NCI-H1436 (cell line): ENCODE data around the gene VWA8.
"Not testable (repeated sequence)": the region's sequence is repeated elsewhere in the genome, so short reads cannot be mapped to it uniquely, and the experiment has no call there.

ENCODE experiments used
- DNase-seq: peaks from one replicate; lab custom pipeline; 2025; lab: John Stamatoyannopoulos, UW

Gene VWA8

DNA sequence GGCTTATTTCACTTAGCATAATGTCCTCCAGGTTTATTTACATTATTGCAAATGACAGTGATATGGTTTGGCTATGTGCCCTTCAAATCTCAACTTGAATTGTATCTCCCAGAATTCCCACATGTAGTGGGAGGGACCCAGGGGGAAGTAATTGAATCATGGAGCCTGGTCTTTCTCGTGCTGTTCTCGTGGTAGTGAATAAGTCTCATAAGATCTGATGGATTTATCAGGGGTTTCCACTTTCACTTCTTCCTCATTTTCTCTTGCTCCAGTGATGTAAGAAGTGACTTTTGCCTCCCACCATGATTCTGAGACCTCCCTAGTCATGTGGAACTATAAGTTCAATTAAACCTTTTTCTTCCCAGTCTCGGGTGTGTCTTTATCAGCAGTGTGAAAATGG, 109.6 kb downstream of the VWA8 start:
- no peak for DNase-seq

DNA sequence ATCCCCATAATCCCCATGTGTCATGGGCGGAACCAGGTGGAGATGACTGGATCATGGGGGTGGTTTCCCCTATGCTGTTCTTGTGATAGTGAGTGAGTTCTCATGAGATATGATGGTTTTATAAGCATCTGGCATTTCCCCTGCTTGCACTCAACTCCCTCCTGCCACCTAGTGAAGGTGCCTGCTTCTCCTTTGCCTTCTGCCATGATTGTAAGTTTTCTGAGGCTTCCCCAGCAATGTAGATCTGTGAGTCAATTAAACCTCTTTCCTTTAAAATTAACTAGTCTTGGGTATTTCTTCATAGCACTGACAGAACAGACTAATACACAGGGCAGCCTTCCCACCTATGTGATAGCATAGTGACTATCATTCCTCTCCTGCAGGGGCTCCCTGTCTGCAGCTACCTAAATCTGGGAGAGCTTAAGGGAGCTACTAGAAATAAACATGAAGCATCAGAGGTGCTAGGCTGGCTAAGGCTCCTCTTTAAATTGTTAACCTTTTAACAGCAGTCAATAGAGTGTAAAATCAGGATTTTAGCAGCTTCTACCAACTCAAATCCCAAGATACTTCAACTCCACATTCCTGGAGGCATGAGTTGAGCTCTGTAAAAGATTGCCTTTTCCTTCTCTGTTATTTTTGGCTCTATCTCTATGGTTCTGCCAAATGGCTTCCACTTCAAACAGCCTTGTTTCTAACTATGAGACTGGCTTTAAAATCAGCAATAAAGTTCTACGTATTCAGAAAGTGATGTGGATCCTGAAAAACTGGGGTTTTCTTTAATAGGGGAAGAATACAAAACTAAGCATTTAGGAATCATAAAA, 112.3 kb downstream of the VWA8 start:
- no peak for DNase-seq

DNA sequence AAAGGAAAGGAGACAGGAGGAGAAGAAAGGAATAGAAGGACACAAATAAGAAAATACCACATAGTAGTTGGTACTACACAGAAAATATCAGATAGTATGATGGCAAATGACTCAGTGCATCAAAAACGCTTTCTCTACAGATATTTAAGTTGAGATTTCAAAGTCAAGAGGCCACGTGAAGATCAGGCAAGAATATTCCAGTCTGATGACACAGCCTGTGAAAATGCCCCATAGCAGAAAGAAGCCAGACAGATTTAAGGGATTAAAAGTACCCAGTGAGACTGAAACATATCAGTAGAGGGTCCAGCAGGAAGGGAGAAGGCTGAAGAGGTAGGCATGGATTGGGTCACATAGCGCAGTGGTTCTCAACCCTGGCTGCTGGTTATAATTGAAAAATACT, 113.7 kb downstream of the VWA8 start:
- no peak for DNase-seq

DNA sequence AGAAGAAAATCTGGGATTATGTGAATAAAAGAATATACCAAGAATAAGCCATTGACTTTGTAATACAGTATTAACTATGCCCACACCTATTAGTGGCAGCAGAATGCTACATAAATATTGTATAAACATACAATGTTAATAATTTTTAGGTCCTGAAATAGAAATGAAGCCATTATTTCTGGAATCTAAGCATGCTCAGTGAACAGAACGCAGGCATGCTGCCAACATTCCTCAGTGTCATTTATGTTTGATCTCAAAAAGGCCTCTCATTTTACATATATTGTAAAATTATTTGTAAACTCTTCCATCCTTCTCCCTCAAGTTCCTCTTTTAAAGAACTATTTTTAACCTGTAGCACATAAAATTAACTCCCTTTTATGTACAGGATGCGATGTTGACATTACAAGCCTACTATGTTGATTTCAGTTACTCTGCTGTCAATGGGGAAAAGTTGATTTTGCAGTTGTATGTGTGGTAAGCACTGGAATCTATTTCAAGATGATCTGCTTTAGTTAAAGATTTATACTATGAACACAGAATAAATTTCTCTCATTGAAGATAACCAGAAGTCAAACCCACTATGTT, 118.8 kb downstream of the VWA8 start:
- no peak for DNase-seq

DNA sequence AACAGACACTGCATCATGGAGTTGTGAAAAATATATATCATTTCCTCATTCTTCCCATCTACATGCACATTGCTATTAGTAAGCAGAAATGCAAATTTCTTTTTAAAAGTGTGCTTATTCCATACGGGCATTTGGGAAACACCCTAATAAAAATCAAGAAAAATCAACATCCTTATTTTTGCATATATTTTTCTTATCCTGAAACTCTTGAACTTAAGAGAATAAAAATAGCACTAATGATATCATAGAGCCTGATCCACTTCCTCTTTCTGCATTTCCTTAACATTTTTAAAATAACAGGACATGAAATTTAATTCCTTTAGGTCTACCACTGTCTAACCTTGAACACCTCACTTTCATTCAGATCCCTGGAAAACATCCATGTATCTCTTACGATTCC, 123.3 kb downstream of the VWA8 start:
- no peak for DNase-seq

DNA sequence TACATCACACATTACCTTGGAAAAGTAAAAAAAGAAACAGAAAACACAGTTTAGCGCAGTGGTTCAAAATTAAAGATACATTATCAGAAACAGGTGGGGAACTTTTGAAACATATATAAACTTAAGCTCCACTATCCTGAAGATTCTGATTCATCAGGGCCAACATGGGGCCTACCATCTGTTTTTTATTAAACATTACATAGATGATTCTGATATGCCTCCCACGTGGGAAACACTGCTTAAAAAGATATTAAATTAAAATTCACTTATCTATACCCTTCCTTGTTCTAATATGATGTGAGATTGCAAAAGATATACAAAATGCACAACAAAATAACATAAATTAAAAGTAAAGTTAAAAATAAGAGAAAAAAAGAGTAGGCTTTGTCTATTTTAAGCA, 125.0 kb downstream of the VWA8 start:
- no peak for DNase-seq

DNA sequence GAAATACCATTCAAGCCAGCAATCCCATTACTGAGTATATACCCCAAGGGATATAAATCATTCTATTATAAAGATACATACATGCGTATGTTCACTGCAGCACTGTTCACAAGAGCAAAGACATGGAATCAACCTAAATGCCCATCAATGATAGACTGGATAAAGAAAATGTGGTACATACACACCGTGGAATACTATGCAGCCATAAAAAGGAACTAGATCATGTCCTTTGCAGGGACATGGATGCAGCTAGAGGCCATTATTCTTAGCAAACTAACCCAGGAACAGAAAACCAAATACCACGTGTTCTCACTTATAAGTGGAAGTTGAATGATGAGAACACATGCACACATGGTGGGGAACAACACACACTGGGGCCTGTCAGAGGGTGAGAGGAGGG, 126.2 kb downstream of the VWA8 start:
- DNase-seq: not testable (repeated sequence)

DNA sequence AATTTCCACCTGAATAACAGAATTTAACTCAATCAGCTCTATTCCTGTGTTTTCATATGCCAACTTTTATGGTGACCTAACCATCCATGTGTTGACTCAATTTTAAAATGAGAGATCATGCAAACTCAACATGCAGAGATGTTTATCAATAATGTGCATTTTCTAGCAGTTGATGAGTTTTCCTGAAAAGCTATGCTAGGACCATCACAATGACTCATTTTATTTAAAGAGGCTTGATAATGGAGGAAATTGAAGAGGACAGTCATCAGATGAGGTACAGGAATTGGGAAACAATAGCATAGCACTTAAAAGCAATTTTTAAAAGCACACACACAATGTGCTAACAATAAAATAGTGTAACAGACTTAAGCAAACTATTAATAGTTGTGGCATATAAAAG, 127.1 kb downstream of the VWA8 start:
- no peak for DNase-seq

DNA sequence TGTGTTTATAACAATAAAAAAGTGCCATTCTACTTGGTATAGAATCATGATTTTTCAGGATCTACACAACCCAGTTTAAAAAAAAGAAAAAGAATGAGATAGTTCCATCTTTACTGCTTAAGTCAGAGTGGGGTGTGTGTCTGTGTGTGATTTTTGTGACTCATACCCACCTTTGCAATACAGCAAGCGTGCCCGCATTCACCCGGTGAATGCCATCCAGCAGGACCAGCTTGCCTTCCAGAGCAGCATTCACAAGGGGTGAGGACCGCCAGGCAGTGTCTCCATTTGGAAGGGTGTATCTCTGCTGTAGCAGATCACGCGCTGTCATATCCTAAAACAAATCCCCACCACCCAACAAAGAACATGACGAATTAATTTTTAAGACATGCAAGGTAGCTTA, 127.7 kb downstream of the VWA8 start:
- no peak for DNase-seq

DNA sequence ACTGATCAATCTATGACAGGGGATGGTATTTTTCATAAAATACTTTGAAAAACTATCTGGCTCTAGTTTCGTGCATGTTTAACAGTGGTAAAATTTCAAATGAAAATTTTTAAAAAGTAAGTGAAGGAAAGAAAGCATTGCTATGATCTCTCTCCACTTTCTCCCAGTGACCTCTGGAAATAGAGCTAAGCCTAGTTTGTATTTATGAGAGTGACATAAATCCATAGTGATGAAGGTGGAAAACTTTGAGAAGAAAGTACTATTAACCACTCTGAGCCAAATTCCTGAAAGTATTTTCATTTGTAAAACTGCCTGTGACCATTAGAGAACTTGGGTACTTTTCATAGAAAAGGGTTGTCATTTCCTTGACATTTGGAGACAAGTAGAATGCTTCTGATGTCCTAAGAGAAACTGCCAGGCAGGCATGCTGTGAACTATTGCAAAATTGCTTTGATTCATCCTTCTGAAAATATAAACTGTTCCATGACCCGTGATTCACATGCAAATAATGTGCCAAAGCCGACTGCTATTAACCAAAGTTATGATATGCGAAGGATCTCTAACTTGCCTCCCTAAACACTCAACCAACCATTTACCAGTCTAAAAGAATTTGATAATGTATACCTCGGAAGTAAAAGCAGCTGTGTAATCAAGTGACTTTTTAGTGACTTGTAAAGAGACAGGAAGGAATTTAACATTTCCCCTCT, 133.2 kb downstream of the VWA8 start:
- no peak for DNase-seq

DNA sequence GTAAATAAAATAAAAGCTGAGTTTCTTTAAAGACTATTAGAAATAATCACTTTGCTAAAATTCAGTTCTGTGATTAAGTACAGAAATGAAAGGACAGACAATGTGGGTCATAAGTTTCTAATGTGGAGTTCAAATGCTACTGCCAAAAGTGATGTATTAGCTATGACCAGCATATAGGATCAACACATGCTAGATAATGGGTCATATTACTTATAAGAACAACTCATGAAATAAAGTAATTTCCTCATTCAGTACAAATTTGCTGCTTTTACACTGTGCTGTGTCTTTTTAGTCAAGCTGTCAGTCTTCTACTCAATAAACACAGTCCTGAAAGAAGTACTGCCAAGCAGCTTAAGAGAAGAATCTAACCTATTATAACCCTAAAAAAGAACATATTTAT, 135.2 kb downstream of the VWA8 start:
- no peak for DNase-seq

DNA sequence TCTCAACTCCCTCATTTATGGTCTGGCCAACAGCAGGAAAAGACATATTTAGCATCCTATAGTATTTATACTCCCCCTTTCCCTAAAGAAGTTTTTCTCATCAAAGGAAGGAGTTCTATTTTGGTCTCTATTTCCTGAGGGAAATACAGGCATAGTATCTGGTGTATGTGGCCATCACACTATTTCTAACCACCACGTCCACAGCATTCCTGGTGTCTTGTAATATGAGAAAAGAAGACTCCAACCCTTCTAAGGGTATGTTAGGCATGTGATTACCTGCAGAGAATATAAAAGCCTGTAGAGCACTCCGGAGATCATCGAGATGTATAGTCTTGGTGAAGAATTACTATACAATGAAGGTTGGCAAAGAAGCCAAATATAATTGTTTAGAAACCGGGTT, 137.4 kb downstream of the VWA8 start:
- no peak for DNase-seq

DNA sequence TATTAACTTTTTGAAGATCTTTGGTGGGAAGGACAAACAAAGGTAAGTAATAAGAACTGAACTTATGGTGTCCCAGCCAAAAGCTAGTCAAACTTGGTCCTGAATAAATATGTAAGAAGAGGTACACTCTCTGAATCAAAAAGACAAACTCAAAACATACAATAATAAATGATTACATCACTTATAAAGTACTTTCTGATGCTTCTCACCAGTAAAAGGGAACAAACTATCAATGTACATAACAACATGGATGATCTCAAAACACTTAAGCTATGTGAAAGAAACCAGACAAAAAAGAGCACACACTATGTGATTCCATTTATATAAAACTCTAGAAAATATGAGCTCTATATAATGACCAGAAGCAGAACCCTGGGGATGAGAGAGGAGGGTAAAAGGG, 138.3 kb downstream of the VWA8 start:
- no peak for DNase-seq

DNA sequence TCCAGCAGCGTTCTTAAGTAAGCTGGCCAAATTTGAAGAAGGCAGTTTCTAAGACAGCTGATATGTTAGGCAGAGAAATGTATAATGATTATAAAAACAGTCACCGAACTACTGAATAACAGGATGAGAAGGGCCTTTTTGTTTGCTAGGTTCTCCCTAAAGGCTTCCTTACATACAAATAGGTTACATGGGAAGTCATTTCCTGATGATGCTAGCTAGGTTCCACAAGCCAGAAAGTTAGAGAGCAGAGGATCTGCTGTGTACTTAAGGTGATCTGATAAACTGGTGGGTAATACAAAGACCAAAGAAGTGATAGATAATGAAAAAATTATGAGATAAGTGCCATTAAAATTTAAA, 139.7 kb downstream of the VWA8 start:
- DNase-seq: no peak

DNA sequence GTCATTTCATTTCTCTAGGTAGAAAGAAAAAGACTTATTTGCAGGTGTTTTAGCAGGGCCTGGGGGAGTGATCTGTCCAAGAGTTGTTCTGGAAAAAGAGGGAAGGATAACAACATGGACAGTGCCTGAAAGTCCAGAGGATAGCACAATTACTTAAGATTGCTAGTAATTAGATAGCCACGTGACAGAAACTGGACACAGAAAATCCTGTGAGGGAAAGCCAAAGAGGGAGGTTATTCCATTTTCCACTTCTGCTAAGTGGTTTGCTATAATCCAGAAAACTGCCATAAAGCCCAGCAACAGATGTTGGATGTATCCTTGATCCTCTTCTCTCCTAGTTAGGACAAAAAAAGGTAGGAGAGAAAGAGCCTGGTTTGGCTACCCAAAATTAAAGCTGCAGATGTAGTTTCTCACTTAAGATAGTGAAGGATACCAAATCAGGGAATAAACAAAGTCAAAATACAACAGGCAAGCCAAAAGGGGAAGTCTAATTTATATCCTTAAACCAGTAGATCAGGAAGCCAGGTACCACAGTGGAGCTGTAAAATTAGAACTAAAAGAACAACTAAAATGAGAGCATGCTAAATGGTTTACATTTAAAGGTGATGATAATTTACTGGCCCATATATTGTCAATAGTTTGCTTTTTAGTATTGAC, 140.2 kb downstream of the VWA8 start:
- DNase-seq: no peak

DNA sequence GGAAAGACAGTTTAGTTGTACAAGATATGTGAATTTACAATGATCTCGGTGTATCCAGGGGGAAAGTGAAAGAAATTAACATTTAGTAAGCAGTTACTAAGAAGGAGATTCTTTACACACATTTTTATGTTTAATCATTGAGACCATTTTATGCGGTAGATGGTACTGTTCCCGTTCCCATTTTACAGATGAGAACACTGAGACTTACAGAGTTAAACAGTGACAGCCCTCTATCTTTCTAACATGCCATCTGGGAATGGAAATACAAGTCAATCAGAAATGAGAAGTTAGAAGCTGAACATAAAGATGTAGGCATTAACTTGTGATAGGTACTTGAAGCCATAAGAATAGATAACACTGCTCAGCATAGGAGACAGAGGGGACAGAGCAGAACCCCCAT, 144.9 kb downstream of the VWA8 start:
- no peak for DNase-seq

DNA sequence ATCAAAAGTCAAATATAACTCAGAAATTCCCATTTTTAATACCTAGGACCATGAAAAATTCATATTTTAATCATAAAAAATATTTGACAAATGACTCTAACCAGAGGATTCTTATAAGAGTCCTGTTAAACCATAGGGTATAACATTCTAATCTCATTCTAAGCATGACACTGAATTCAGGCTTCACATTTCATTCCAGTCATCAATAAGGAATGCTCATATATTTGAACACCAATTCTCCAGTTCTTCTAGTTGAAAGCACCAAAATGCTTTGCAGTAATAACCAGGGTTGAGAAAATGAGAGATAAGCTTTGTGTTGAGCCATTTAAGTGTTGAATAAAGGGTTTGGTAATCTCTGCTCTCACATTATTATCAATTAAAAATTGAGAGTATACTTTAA, 147.5 kb downstream of the VWA8 start:
- DNase-seq: no peak

DNA sequence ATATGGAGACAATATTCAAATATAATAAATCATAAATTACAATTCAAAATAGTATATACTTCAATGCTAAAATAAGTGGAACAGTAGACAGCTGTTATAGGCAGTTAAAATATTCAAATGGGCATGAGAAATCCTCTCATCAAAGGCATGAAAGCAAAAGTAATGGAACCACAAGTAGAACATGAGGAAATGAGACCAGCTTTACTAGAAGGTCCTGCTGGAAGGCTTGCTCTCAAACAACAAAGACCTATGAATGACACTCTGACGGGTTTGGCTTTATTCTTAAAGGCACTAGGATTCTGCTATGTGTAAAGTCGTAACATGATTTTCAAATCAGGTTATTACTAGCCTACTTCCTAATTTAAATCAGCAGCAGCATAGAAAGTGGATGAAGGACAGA, 148.1 kb downstream of the VWA8 start:
- no peak for DNase-seq

DNA sequence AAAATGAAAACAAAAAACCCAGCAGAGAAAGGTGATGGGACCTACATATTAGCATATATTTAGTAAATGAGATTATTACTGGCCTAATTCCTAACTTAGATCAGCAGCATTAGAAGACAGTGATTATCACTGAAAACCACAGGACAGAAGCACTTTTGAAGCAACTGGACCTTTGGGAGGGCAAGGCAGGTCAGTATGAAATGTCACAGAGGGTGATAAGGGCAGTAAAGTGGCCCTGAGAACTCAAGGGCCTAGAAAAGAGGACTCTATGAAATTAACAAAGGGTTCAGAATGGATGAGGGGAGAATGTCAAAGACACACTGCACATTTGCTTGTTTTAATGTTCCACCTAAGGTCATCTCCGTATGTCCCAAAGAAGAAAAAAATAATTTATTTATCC, 148.7 kb downstream of the VWA8 start:
- no peak for DNase-seq

DNA sequence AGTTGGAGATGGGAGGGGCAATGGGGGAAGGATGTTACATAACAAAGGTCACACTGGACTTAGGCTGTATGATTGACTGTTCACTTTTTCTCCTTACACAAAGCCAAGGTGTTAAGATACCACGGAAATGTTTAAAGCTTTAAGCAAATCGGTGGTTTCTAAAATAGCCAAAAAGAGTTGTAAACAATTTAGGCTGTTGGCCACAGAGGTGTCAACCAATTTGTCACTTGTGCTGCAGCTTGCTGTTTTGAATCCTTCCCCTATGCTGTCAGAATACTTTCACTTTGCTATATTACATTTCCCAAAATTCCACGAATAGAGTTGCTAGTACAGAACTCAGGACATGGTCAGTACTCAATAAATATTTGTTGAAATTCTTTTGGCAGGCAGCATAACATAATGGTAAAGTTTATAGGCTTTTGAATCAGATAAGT, 149.3 kb downstream of the VWA8 start:
- DNase-seq: no peak

DNA sequence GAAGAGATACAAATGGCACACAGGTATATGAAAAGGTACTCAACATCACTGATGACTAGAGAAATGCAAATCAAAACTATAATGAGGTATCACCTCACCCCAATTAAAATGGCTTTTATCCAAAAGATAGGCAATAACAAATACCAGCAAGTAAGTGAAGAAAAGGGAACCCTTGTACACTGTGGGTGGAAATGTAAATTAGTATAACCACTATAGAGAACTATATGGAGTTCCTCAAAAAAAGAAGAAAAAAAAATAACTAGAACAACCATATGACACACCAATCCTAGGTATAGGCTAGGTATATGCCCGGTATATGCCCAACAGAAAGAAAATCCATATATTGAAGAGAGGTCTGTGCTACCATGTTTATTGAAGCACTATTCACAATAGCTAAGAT, 150.9 kb downstream of the VWA8 start:
- no peak for DNase-seq

DNA sequence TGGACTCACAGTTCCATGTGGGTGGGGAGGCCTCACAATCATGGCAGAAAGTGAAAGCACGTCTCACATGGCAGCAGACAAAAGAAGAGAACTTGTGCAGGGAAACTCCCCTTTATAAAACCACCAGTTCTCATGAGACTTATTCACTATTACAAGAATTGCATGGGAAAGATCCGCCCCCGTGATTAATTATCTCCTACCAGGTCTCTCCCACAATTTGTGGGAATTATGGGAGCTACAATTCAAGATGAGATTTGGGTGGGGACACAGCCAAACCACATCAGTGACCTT, 157.5 kb downstream of the VWA8 start:
- not testable (repeated sequence) for DNase-seq
